GM19438 (cell line): ENCODE data around the gene FKBP1B.
A peak's percentile ranks its signal among the peaks of the same experiment; 100 is the strongest.
"Not testable (repeated sequence)": the region's sequence is repeated elsewhere in the genome, so short reads cannot be mapped to it uniquely, and the experiment has no call there.

Source experiments
- ATAC-seq: cut with Tn5 transposase; IDR thresholded peaks from one replicate; pipeline ENCODE4 v1.9.1; 2021; ENCODE audit warnings: low read depth; ENCODE audit not compliant: unreplicated experiment

FKBP1B gene

GRCh38 chr2:24022324-24022974 is 27.1 kb upstream of the FKBP1B start:
- ATAC-seq, result no peak

DNA sequence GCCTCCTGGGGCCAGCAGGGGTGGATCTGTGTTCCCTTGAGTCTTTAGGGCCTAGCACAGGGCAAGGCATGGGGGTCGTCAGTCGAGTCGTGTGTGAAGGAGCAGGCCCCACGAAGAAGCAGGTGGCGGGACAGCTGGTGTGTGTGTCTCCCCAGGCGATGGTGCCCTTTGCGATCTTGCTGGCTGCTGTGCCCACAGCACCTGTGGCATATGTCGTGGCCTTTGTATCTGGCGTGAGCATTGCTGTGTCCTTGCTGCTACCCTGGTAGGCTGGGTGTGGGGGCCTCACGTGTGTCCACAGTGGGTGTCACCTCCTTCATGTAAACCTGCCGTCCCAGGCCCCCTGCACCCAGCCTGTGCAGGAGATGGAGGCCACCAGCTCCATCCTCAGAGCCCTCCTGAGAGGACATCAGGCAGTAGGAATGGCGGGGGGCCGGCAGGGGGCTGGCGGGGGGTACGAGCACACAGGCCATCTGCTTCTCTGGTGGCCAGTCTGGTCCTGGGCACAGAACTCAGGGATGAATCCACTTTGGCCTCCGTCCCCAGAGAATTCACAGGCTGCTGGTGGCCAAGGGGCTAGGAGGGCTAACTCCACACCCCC is 26.5 kb upstream of the FKBP1B start:
- ATAC-seq, result no peak

DNA sequence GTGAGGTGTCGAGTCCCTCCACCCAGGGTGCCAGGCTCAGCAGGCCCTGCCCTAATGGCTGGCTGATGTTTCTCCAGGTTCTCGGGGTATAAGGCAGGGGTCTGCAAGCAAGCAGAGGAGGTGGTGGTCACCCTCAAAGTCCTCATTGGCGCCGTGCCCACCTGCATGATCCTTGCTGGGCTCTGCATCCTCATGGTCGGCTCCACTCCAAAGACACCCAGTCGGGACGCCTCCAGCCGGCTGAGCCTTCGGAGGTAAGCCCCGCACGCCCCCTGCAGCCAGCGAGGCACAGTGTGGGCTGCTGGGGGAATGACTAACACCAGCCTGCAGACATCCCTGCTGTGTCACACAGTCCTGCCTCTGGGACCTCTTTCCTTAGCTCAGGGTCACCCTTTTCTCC is 25.5 kb upstream of the FKBP1B start:
- no peak for ATAC-seq

- no peak for ATAC-seq
Measured at GRCh38 chr2:24024996-24025663, 24.4 kb upstream of the FKBP1B start.

DNA sequence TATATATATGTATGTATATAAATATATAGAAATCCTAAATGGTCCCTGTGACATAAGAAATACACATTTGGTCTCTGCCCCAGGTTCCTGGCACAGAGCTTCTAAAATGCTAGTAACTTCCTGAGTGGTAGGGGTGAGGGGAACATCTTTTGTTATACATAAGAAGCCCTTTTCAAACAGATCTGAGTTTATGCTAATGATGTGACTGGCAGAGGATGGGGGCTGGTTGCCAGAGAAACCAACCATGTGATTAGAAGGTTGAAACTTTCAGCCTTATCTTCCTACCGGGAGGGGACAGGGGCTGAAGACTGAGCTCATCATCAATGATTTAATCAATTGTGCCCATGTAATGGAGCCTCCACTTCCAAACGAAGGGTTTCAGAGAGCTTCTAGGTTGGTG is 23.3 kb upstream of the FKBP1B start:
- ATAC-seq, result no peak

DNA sequence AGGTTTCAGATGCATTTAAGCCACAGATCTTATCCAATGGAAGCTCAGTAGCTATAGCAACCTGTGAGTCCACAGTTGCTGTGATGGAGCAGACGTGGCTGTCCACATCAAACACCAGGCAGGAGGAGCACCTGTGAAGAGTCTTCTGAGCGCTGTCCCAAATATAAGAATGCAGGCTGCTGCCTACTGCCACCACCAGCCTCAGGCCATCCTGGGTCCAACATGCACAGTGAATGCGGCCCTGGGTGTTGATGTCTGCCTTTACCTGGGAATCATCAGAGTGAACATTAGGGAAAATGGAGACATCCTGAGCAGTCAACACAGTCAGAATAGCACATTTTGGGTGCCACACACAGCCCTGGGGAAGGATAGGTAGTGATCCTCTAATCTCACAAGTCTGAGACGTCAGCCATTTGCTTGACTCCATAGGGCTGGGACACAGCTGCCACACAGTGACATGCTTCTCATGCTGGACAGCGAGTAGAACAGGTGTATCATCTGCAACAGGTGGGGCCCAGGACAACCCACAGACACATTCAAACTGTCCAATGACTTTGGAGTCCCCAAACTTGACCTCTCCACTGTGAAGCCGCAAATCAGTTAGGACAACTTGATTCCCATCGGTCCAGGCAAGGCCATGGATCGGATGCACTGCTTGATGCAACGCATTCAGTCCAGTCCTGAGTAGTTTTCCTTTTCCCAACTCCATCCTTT is 10.6 kb upstream of the FKBP1B start:
- ATAC-seq, result no peak

- ATAC-seq, result no peak
Measured at GRCh38 chr2:24040511-24040910, 9.0 kb upstream of the FKBP1B start.

GRCh38 chr2:24043133-24043532 is 6.4 kb upstream of the FKBP1B start:
- not testable (repeated sequence) for ATAC-seq

DNA sequence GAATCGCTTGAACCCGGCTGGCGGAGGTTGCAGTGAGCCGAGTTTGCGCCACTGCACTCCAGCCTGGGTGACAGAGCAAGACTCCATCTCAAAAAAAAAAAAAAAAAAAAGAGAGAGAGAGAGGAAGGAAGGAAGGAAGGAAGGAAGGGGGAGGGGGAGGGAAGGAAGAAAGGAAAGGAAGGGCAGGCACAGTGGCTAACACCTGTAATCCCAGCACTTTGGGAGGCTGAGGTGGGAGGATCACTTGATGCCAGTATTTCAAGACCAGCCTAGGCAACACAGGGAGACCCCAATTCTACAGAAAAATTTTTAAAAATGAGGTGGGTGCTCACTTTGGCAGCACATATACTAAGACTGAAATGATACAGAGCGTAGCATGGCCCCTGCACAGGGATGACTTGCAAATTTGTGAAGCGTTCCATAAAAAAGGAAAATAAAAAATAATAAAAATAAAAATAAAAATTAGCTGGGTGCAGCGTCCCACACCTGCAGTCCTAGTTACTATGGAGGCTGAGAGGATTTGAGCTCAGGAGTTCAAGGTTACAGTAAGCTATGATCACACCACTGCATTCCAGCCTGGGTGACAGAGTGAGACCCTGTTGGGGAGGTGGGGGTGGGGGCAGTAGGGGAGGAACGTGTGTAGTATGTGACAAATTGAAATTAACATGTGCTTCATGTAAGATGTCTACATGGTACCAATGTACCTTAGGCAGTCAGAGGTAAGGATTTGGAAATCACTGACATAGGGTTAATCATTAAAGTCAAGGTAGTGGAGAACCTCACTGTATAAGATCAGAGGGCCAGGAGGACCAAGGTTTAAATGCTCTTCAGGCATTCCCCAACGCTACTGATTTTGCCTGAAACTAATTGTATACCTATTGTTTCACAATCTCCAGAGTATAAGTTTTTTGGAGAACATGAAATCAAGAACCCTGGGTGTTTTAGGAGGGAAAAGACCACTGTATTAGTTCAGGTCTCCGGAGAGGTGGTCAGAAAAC is 3.7 kb upstream of the FKBP1B start:
- ATAC-seq, result no peak

DNA sequence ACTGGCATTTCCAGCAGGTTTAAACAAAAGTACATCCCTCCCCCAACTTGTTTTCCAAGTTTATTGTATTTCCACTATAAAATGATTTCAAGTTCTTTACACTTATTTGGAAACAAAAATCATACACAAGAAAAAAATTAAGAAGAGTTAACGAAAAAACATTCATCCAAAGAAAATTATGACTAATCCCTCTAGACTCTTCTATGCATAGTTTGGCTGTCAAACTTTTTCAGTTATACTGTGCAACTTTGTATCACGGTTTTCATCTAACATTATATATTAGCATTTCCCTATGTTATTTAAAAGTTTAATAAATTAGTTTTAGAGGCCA is 3.0 kb upstream of the FKBP1B start:
- no peak for ATAC-seq

GRCh38 chr2:24046930-24047702 is 2.4 kb upstream of the FKBP1B start, which contains the start of gene WDCP:
Gene WDCP, minus strand, starts transcription at chr2:24047391. Its CDS starts 7,897 bp downstream, at chr2:24039494.
- ATAC-seq, result peak; percentile 99

GRCh38 chr2:24047703-24048033 is 1.9 kb upstream of the FKBP1B start:
- no peak for ATAC-seq

DNA sequence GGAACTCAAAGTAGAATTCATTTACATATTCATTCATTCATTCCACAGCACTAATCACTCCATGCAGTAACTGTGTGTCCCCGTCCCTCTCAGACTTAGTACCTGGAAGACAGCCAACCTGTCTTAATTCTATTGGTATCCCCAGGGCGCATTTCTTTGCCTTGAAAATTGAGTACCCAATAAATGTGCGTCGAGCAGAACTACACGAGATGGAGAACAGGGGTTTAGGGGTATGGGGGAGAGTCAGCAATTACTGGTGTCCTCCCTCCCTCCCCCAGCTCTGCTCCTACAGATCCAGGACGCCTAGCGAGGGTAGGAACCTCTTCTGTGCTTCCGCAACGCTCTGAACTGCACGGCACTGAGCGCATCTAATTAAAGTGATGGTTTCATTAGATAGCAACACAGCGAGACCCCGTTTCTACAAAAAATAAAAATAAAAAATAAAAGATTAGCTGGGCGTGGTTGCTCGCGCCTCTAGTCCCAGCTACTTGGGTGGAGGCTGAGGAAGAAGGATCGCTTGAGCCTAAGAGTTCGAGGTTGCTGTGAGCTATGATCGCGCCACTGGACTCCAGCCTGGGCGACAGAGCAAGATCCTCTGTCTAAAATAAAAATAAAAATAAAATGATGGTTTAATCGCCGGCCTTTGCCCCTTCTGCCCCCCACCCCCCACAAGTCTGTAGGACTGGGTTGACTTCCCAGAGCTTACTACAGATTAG is 614 bp upstream of the FKBP1B start:
- ATAC-seq, result no peak

GRCh38 chr2:24050041-24050979 is 769 bp downstream of the FKBP1B start:
- no peak for ATAC-seq

GRCh38 chr2:24051833-24052232 is 2.3 kb downstream of the FKBP1B start:
- no peak for ATAC-seq

DNA sequence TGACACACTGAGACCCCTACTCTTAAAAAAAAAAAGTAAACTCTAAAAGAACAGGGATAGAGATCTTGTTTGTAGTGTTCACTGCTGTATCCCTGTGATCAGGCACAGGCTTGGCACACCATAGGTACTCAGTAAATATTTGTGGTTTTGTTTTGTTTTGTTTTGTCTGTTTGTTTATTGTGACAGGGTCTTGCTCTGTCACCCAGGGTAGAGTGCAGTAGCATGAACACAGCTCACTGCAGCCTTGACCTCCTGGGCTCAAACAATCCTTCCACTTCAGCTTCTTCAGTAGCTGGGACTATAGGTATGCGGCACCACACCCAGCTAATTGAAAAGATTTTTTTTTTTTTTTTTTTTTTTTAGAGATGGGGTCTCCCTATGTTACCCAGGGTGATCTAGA is 3.4 kb downstream of the FKBP1B start:
- no peak for ATAC-seq

DNA sequence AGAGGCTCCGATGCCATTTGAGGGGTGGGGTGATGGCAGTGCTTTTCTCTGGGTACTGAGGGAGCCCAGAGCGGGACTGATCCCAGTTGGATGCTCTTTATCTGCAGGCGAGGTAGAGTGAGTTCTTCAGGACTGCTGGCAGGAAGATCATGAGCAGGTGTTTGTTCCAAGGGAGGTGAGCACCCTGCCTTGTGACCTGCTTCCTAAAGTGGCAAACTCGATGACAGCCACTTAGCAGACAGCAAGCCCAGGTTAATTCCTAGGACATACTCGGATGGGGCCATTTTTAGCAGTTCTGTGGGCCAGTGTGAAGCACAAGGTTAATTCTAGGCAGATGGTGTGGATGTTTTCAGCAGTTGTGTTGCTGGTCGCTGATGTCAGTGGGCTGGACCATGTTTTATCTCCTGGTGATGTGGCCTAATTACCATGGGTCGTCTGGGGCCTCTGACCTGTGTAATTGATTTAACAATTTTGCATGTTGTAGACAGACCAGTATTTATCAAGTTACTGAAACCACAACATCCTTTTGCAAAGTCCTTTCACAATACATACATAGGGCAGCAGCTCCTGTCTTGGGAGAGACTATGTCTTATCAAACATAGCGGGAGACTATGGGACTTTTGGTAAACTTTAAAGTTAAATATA is 4.9 kb downstream of the FKBP1B start:
- no peak for ATAC-seq
